Measurements from ENCODE around the gene SYN1. TPM values are rescaled to one million over a fixed set of nuclear protein-coding genes. Genes with fewer than 3 reads are reported as not detected.

SYN1 gene
- total RNA-seq, 3 donors from 2014 or later (not counting 1 experiment from before 2014, with no cell fraction given) = 0.40 TPM; not detected in 2

DNA sequence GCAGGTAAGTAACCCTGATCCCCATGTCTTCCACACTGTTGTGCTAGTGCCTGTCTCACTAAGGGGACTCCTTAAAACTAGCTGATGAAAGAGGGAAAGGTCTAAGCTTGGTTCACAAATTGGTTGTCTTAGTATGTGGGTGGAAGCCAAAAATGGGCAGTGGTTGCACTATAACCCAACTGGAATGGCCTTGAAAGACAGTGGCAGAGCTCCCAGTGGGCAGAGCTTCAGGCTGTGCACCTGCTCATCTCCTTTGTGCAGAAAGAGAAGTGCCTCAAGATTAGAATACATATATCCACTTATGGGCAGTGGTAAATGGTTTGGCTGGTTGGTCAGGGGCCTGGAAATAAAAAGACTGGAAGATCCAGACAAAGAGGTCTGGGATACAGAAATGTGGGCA lies 7.2 kb downstream of the SYN1 start:
- intact Hi-C loops (cut with micrococcal nuclease) = no loop called here
- H3K27ac ChIP-seq (ENCODE audit: low read length) = no peak overlapping the region
- no peak overlapping the region for H3K4me3 ChIP-seq (ENCODE audit: low read length)
- Mint-ChIP-seq H3K27me3 (ENCODE audit: low read depth in 2 of 2) (peaks cover 22% of the 10 kb centered on the region in 2 donors), H3K4me3 (no peak overlapping the region), H3K9me3 (no peaks in the 10 kb centered on the region), H3K4me1 (no peaks in the 10 kb centered on the region), H3K27ac (no peak overlapping the region), H3K36me3 (no peaks in the 10 kb centered on the region)
- no peaks in the 10 kb centered on the region for H3K36me3 ChIP-seq (ENCODE audit: control insufficient read depth, insufficient read depth, low read length)
- H3K27me3 ChIP-seq (ENCODE audit: control insufficient read depth, insufficient read depth, low read length) = no peaks in the 10 kb centered on the region
- no peak for DNase-seq
- no peaks in the 10 kb centered on the region for H3K9me3 ChIP-seq (ENCODE audit: control insufficient read depth, insufficient read depth, low read length)
- no peaks in the 10 kb centered on the region for H3K4me1 ChIP-seq (ENCODE audit: control insufficient read depth, insufficient read depth, low read length)
- TF ChIP-seq, protein P1, sequence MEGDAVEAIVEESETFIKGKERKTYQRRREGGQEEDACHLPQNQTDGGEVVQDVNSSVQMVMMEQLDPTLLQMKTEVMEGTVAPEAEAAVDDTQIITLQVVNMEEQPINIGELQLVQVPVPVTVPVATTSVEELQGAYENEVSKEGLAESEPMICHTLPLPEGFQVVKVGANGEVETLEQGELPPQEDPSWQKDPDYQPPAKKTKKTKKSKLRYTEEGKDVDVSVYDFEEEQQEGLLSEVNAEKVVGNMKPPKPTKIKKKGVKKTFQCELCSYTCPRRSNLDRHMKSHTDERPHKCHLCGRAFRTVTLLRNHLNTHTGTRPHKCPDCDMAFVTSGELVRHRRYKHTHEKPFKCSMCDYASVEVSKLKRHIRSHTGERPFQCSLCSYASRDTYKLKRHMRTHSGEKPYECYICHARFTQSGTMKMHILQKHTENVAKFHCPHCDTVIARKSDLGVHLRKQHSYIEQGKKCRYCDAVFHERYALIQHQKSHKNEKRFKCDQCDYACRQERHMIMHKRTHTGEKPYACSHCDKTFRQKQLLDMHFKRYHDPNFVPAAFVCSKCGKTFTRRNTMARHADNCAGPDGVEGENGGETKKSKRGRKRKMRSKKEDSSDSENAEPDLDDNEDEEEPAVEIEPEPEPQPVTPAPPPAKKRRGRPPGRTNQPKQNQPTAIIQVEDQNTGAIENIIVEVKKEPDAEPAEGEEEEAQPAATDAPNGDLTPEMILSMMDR (IDR thresholded peaks at IDR 0.05) = no peak
- no peak for ATAC-seq

DNA sequence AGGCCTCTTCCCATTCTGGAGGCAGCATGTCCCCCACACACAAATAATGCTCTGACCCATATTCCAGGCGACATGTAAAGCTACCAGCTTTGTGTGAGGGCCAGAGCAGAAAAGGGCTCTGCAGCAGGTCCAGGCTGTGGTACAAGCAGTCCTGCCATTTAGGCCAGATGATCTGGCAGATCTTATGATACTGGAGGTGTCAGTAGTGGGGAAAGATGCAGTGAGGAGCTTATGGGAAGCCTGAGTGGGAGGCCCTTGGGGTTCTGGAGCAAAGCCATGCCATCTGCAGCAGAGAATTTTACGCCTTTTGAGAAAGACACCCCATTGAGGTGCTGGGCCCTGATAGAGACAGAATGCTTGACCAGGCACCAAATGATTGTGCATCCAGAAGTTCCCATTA lies 7.7 kb downstream of the SYN1 start:
- Mint-ChIP-seq H3K4me1 (no peaks in the 10 kb centered on the region), H3K9me3 (no peaks in the 10 kb centered on the region), H3K36me3 (no peaks in the 10 kb centered on the region), H3K27me3 (ENCODE audit: low read depth in 2 of 2) (peaks cover 18 to 19% of the 10 kb centered on the region in 2 donors), H3K4me3 (no peak overlapping the region), H3K27ac (no peak overlapping the region)
- intact Hi-C loops (cut with micrococcal nuclease) = no loop called here
- Histone ChIP-seq H3K4me3 (ENCODE audit: low read length) (no peak overlapping the region), H3K4me1 (ENCODE audit: control insufficient read depth, insufficient read depth, low read length) (no peaks in the 10 kb centered on the region), H3K36me3 (ENCODE audit: control insufficient read depth, insufficient read depth, low read length) (no peaks in the 10 kb centered on the region), H3K27me3 (ENCODE audit: control insufficient read depth, insufficient read depth, low read length) (no peaks in the 10 kb centered on the region), H3K9me3 (ENCODE audit: control insufficient read depth, insufficient read depth, low read length) (no peaks in the 10 kb centered on the region), H3K27ac (ENCODE audit: low read length) (no peak overlapping the region)
- TF ChIP-seq, protein P1 (IDR thresholded peaks at IDR 0.05) = no peak
- ATAC-seq (no peak), DNase-seq (no peak)
- WGBS (ENCODE audit: insufficient coverage) = 82% methylated on average over 2 of the region's 2 CpGs

DNA sequence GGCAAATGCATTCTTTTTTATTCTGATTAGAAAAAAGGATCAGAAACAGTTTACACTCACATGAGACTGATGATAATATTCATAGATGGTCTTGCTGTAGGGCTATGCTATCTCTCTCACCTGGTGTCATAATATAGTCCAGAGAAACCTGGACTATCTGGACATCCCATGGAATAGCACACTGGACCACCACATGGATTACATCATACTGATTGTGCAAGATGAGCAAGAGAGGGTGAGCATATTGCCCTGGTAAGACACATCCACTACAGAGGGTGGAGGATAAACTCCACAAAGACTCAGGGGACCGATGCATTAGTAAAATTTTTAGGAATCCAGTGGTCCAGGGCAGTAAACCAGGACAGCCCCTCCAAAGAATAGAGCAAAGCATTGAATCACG lies 8.2 kb downstream of the SYN1 start:
- Histone ChIP-seq H3K27ac (ENCODE audit: low read length) (no peak overlapping the region), H3K9me3 (ENCODE audit: control insufficient read depth, insufficient read depth, low read length) (no peaks in the 10 kb centered on the region), H3K4me1 (ENCODE audit: control insufficient read depth, insufficient read depth, low read length) (no peaks in the 10 kb centered on the region), H3K27me3 (ENCODE audit: control insufficient read depth, insufficient read depth, low read length) (no peaks in the 10 kb centered on the region), H3K36me3 (ENCODE audit: control insufficient read depth, insufficient read depth, low read length) (no peaks in the 10 kb centered on the region), H3K4me3 (ENCODE audit: low read length) (no peak overlapping the region)
- Mint-ChIP-seq H3K4me1 (no peaks in the 10 kb centered on the region), H3K36me3 (no peaks in the 10 kb centered on the region), H3K9me3 (no peaks in the 10 kb centered on the region), H3K27ac (no peak overlapping the region), H3K27me3 (ENCODE audit: low read depth in 2 of 2) (peaks cover 14% of the 10 kb centered on the region in 2 donors), H3K4me3 (no peak overlapping the region)
- intact Hi-C loops (cut with micrococcal nuclease) = no loop called here
- no peak for DNase-seq
- WGBS (ENCODE audit: insufficient coverage) = 83% methylated on average over 2 of the region's 2 CpGs
- TF ChIP-seq, protein P1 (IDR thresholded peaks at IDR 0.05) = no peak
- no peak for ATAC-seq

DNA sequence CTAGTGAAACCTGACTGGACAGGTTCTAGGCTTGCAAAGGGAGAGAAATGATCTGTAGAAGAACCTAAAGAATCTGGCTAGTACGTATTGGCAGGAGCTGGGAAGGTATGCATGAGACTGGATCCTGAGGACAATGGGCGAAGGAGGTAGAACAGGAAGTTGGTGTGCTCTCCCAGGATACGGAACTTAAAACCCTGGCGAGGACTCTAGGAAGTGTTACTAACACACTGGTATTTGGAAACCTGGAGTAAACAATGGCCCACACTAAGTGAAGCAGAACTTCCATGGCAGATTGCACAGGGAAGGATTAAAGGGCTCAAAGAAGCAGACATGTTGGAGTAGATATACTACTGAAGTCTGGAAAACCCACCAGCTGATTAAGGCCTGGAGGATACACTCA lies 9.1 kb downstream of the SYN1 start:
- Mint-ChIP-seq H3K36me3 (no peaks in the 10 kb centered on the region), H3K27me3 (ENCODE audit: low read depth in 2 of 2) (peaks cover 7 to 8% of the 10 kb centered on the region in 2 donors), H3K27ac (no peak overlapping the region), H3K4me3 (no peak overlapping the region), H3K4me1 (no peaks in the 10 kb centered on the region), H3K9me3 (no peaks in the 10 kb centered on the region)
- Histone ChIP-seq H3K36me3 (ENCODE audit: control insufficient read depth, insufficient read depth, low read length) (no peaks in the 10 kb centered on the region), H3K4me1 (ENCODE audit: control insufficient read depth, insufficient read depth, low read length) (no peaks in the 10 kb centered on the region), H3K4me3 (ENCODE audit: low read length) (no peak overlapping the region), H3K27me3 (ENCODE audit: control insufficient read depth, insufficient read depth, low read length) (no peaks in the 10 kb centered on the region), H3K27ac (ENCODE audit: low read length) (no peak overlapping the region), H3K9me3 (ENCODE audit: control insufficient read depth, insufficient read depth, low read length) (no peaks in the 10 kb centered on the region)
- intact Hi-C loops (cut with micrococcal nuclease) = no loop called here
- no peak for ATAC-seq
- TF ChIP-seq, protein P1 (IDR thresholded peaks at IDR 0.05) = no peak
- DNase-seq = no peak
- 90% methylated on average over 4 of the region's 4 CpGs for WGBS (ENCODE audit: insufficient coverage)
